Tongue (tissue), 2 donors: ENCODE data around the gene NEU2. TPM values are rescaled to one million over a fixed set of nuclear protein-coding genes. Genes with fewer than 3 reads are reported as not detected.
A peak's percentile ranks its signal among the peaks of the same experiment; 100 is the strongest.
"Not testable (repeated sequence)": the region's sequence is repeated elsewhere in the genome, so short reads cannot be mapped to it uniquely, and the experiment has no call there.

Experiments
- DNase-seq: peaks from one replicate; pipeline ENCODE4 v3.0.0-alpha.2; 2015
- total RNA-seq: library from RNA; depleted of rRNA; stranded (reverse); fragments of >200 nt; gene quantifications from one replicate; pipeline ENCODE4 v1.2.3, GENCODE V29; 2014

NEU2 gene
- total RNA-seq, 1 donor from 2014 or later = not detected

DNA sequence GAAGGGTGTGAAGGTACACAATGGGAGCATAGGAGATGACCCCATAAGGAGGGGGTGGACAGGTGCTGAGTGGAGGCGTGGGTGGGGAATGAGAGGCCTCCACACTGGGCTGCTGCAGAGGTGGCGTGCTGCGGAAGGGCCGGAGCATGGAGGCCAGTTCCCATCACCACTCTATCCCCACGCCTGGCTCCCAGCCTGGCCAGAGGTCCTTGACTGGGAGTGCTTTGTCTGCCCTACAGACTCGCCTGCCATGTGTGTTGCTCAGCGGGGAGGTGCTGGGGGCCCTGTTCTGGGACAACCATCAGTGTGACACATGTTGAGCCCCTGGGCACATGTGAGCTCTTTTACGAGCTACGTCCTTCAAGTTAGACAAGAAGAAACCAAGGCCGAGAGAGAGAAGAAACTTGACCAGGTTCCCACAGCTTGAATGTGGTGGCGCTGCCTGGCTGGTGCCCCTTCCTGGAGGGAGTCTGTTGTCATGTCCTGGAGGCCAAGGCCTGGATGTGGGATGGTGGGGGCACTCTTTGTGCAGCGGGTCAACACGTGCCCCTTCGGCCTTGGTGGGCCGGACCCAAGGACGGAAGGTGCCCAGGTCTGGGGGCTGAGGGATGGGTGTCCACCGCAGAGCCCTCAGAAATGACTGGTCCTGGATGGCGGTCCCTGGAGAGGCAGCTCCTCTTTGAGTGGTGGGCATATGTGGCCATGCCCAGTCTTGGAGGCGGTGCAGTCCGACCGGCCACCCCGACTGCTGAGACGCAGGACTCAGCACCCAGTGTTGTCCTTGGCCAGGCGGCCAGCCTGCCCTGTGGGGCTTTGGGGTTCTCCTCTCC is 26.5 kb downstream of the NEU2 start:
- DNase-seq = no peak

DNA sequence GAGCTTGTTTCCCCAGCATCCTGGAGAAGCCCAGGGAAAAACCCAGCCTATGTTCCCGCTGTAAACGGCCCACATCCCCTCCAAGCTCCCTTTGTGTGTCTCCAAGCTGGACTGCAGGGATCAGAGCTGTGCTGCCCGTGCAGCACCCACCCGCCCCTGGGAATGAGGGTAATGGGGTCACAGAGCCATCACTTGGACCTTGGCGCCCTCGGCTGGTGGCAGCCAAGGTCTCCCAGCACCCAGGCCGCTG is 27.0 kb downstream of the NEU2 start:
- no peak for DNase-seq

DNA sequence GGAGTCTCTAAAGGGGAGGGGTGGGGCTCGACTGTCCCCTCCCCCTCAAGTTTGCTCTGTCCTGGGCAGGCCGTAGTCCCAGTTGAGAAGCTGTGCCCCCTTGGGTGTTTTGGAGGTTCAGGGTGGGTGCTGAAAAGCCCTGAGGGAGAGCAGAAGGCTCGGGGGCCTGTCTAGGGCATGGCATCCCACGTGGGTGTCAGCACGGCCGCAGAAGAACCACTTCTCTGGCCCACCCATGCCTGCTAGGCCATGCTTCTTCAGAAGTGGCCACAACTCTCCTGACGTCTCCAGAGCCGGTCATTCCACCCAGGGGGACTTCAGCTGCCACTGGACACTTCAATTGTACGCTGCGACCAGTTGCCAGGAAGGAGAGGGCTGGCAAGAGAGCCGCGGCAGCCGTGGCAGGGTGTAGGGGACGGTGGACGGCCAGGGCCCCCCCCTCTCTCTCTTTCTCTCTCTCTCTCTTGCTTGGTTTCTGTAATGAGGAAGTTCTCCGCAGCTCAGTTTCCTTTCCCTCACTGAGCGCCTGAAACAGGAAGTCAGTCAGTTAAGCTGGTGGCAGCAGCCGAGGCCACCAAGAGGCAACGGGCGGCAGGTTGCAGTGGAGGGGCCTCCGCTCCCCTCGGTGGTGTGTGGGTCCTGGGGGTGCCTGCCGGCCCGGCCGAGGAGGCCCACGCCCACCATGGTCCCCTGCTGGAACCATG is 27.5 kb downstream of the NEU2 start, which contains the start of gene INPP5D:
Gene INPP5D (plus strand): TSS at position 546 of the 704 bp plus-strand sequence. CDS start 137 bp downstream, at position 683.
- DNase-seq = no peak

DNA sequence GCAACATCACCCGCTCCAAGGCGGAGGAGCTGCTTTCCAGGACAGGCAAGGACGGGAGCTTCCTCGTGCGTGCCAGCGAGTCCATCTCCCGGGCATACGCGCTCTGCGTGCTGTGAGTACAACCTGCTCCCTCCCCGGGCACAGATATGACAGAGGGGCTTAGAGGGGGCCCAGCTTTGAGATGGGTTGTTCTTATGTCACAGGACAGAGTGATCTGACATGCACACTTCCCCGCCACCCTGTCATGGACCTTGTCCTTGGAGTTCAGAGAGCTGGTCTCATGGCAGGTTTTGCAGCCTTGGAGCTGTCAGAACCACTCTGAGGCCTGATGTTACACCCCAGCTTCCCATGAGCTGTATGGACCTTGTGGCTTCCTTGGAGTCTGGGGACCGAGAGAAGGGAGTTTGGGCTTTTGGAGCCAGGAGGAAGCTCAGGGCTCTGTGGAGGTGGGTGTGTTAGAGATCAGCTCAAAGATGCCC is 28.1 kb downstream of the NEU2 start:
- no peak for DNase-seq

DNA sequence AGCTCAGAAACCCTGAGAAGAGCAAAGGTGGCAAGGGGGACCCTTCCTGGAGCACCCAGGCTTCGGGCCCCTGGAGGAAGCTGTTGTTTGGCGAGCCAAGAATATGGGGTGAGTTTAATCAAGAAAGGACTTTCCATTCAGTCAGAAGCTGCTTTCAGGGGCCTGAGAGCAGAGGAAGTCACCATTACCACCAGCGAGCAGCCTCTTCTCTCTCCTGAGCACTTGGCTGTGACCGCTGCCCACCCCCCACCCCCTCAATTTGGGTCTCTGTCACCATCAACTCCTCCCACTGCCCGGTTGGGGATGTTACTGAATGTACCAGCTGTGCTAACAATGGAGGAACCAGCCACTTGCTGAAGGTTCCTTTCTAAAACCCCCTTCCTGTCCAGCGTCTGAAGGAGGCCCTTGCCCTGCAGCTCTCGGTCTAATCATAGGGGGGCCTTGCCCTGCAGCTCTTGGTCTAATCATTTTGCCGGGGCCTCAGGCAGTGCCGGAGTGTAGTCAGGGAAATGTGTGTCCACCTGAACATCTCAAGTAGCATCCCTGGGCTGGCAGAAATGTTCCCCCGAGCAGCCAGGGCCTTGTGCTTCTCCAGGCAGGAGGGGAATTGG is 28.6 kb downstream of the NEU2 start:
- no peak for DNase-seq

DNA sequence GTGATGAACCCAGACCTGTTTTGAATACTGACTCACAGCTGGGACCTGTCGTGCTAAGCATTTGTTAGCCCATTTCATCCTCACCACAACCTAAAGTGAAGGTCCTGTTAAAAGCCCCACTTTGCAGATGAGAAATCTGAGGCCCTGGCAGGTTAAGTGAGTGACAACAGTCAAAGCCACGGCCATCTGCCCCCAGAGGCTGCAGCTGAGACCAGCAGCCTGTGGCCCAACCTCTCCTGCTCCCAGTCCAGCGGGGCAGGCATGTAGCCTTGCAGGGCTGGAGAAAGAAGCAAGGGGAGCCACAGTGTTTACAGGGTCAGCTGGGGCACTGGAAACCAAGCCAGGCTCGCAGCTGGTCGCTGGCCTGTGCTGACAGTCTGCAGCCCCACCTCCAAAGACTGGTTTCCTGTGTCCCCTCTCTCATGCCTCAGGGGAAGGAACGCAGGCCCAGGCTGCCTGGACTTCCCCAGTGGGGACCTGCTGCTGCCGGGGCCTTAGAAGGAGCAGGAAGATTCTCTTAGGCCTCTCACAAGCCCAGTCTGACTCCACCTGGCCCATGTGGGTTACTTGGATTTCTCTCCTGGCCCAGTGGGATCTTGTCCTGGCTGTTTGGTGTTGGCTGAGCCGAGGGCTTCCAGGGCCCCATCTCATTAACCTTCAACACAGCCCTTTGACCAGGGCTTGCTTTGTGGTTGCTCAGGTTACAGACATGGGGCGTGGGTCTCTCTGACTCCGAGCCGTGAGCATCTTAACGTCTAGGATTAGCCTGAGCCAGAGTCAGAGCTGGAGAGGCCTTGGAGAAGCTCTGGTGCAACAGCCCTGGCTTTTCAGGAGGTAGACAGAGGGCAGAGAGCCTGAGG is 29.3 kb downstream of the NEU2 start:
- peak; percentile 63 for DNase-seq

DNA sequence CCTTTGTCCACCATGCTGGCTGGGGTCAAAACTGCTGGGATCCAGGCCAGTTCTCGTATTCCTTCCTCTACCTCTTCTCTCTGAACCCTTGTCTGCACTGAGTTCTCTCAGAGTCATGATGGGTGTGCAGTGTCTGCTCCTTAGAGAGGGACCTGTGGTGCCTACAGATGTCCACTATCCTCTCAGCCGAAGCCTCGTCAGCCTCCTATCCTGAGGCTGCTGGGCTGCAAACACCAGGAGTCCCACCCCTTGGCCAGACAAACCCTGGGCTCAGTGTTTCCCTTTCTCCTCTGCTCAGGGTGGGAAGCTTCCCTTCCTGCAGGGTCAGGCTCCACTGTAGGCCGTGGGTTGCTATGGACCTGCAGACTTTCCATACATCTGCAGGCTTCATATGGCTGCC is 30.0 kb downstream of the NEU2 start:
- DNase-seq = no peak

DNA sequence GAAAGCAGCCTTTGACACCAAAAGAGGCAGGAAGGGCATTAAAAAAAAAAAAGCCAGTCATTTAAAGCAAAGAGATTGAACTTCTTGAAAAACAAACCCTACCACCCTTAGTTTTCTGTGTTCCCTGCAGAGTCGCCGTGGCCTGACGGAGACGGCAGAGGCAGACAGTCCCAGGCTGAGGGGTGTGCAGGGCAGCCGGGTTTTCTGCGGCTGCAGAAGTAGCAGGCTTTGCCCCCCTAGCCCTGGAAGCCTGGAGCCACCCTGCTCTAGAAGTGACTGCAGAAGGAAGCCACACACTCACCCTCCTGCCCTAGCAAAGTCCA is 30.4 kb downstream of the NEU2 start:
- DNase-seq = no peak

DNA sequence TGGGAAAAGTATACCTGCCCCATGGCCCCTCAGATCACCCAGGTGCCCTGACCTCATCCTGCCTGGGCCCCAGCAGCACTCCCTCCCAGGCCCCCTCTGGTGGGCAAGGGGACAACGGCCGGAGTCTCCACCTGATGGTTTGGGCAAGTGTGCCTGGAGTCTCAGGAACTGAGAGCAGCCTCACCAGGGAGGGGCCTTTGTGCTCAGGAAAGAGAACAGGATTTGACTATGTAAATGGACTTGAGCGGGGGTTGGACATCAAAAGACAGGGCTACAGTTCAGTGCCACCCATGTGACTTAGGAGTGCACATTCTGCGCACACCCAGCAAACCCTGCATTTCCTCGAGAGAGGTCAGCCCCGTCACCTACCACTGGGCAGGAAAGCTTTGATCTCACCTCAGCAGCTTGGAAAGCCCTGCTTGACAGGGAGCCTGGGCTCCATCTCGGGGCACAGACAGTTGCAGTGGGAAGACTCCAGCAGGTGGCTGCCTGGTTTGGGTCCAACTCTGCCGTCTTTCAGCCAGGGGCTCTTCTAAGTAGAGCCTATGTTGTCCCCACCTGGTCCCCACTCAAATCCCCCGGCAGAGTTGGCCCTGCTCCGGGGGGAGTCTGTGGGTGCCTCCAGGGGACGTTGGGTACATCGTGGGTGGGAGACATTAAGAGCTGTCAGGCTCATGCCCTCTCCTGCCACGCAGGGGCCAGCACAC is 30.9 kb downstream of the NEU2 start:
- DNase-seq = no peak

DNA sequence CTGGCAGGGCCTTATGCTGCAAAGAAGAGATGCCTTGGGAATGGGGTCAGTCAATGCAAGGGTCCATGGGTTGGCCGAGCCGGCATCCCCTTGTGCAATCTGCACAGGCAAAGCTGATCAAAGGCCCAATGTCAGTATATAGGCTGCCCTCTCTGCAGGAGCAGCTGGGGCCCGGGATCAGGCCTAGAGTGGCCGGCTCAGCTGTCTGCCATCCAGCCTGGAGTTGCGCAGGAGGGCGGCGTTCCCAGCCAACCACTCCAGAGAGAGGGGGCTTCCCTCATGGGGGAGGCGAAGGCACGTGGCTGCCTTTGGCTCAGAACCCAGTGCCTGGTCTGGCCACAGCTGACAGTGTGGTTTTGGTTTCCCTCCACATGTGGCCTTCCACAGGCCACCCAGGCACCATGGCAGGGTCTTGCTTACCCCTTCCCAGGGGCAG is 31.5 kb downstream of the NEU2 start:
- peak; percentile 87 for DNase-seq

DNA sequence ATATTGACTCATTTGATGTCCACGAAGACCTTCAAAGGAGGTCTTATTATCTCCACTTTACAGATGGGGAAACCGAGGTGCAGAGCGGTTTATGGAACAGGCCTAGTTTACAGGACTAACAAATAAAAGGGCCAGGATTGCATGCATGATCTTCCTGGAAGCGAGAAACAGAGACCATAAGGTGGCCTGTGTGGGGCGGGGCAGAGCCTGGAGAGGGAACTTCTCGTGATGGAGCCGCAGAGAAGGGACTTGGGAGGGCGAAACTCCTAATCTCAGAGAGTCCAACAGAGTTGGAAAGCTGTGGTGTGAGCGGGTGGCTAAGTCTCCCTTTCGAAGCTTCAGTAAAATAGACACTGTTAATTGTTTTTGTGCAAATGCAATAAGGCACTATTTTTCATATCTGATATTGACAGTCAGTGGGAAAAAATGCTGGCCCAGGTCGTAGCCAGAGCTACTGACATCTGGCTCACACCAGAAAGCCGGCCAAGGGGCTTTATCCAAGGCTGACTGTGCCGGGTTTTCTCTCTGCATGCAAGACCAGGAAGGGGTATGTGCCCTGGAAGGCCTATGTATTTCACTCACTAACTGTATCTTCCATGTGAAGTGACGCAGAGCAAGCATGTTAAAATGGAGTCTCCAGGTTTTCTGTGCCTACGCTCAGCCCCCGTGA is 32.2 kb downstream of the NEU2 start:
- DNase-seq = no peak

DNA sequence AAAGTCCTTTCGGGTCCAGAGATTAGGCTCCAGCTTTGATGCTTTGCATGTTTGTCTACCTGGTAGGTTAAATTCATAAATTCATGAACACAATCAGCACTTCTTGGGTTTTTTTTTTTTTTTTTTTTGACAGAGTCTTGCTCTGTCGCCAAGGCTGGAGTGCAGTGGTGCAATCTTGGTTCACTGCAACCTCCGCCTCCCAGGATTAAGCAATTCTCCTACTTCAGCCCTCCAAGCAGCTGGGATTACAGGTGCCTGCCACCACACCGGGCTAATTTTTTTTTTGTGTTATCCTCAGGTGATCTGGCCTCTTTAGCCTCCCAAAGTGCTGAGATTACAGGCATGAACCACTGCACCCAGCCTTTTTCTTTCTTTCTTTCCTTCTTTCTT is 32.7 kb downstream of the NEU2 start:
- DNase-seq = not testable (repeated sequence)

DNA sequence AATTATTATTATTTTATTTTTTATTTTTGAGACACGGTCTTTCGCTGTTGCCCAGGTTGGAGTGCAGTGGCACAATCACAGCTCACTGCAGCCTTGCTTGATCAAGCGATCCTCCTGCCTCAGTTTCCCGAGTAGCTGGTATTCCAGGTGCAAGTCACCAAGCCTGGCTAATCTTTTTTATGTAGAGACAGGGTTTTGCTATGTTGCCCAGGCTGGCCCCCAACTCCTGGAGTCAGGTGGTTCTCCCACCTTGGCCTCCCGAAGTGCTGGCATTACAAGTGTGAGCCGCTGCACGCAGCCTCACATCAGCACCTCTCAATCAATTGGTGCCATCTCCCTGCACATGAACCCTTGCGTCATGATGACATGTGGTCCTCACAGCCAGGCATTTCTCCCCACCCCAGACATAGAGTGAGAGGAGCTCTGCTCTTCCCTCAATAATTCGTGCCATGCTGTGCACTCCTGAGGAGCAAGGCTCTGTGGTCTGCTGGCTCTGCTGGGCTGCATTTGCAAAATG is 33.5 kb downstream of the NEU2 start:
- no peak for DNase-seq

DNA sequence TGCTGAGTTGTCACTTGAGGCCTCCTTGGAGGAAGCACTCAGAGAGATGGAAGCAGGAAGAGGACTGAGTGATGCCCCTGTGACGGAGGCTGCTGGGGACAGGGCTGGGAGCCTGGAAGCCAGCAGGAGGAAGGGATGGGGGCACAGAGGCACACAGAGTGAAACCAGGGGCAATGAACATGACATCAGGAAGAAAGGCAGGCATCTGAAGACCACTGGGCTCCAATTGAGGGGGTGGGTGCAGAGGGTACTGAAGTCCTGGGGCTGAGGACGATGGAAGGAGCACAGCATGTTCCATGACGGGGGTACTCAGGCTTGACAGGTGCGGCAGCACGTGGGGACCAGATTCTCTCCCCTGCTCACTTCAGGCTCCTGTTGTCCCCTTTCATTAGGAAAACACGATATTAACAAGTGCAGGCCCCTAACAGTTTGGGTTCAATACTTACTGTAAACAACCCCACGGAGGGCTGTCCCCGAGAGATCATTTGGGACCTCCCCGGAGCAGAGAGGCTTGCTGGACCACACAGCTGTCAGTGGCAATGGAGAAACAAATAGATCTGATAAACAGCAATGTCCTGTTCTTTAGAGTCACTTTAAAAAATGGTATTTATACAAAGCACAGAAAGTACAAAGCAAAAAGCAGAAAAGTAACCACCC is 36.4 kb downstream of the NEU2 start:
- no peak for DNase-seq

DNA sequence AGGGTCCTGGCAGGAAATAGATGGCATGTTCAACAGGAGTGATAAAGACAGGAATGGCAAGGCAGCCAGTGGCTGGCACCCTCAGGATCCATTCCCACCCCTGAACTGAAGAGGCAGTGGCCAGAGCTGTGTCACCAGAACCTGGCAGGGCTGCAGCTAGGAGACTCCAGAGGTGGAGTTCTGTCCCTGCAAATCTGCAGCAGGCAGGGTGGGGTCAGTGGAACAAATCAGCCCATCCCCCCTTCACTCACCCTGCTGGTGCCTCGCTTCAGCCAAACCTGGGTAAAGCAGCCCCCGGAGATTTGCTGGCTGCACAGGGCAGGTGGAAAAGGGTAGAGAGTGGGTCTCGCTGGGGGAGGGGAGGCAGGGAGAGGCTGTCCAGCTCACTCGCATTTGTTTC is 40.4 kb downstream of the NEU2 start:
- no peak for DNase-seq

DNA sequence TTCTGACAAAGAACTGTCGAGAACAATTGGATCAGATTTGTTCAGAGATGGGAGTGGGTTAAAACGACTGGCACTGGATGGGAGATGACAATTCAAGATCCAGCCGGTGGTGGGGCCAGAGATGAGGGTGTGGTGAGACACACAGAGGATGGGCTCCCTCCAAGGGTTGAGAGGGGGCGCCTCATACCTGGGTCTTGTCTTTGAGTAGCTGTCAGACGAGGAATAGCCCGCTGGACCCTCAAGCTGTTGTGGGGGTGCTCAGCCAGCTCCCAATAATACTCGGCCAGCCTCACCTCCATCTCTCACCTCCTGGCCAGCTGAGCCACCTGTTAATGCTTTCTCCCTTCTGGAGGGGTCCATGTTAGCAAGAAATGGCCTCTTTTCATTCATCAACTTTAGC is 41.6 kb downstream of the NEU2 start:
- no peak for DNase-seq

DNA sequence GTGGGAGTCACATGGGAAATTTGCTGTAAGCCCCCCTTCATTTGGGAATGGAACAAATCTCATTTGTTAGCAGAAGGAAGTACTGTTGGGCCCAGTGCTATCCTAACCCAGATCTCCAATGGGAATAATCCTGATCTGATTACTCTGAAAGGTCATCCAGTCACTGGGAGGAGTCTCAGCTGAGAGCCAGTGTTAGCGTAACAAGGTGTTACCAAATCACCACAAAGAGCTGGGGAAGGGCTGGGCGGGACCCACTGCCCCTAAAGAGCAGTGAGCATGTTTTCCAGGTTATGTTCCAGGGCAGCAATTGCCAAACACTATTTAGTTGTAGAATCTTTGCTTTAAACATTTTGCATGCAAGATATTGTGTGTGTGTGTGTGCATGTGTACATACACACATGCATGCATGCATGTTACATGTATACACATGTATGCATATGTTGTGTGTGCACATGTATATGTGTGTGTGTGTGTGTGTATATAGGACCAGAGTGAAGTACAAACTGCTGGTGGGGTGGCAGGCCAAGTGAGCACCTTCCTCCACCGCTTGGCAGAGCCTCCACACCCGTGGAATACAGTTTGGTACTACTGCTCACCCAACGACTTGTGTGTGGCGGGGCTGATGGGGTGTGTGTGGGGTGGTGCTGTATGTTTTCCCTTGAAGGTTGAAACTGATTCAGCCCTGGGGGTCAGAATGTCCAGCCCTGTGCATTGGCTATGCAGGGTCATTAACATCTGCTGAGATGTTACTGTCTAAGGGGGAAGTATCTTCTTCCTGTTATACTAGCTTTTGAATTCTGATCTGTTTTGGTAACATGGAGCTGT is 42.9 kb downstream of the NEU2 start:
- no peak for DNase-seq

DNA sequence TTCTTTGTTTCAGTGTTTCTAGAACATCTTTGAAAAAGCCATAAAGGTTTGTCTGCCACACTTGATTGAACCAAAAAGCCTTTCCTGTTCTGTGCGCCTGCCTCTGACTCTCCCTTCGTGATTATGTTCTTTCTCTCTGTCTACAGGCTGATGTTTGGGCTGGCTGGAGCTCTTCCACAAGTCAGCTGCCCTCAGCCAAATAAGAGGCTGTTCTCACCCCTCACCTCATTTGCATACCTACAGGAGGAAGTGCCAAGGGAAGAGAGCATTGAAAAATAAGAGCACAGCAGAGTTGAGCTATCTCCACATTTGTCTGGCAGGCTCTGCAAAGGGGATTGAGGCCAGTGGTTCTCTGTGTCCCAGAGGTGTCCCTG is 43.5 kb downstream of the NEU2 start:
- DNase-seq = no peak

DNA sequence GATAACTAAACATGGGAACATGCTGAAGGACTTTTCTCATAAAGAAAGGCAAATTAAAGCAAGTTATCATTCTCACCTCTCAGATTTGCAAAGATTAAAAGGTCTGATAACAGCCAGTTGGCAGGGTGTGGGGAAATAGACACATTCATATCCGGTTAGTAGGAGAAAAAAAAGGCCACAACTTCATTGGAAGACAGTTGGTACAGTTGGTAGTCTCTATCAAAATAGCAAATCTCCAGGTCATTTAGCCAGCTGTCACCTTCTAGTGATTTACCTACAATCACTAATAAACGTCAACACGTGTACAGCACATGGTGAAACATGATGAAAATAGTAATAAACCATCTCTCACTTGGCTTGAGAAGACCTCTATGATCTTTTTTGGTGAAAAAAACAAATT is 44.3 kb downstream of the NEU2 start:
- DNase-seq = no peak

DNA sequence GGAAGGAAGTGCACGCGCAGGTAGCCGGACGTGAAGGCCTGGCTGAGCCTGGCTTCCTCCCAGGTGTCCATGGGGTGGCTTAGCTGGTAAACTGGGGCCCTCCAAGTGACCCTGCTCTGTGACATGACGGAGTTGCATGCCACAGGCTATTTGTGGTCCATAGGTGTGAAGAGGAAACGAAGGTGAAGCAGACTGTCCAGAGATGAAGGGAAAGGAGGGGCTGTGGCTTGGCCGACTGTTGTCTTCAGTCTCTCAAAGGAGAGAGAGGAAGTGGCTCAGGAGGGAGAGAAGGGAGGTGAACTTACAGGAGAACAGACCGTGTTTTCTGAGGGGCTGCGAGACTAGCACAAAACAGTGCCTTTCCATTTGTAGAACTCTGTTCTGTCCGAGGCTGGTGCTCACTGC is 47.0 kb downstream of the NEU2 start:
- DNase-seq = no peak
